ENCODE results near the gene NDC80. TPM values are rescaled to one million over a fixed set of nuclear protein-coding genes. Genes with fewer than 3 reads are reported as not detected.

NDC80 gene
- polyA plus RNA-seq, 1 donor from 2014 or later: 1.9 TPM

DNA sequence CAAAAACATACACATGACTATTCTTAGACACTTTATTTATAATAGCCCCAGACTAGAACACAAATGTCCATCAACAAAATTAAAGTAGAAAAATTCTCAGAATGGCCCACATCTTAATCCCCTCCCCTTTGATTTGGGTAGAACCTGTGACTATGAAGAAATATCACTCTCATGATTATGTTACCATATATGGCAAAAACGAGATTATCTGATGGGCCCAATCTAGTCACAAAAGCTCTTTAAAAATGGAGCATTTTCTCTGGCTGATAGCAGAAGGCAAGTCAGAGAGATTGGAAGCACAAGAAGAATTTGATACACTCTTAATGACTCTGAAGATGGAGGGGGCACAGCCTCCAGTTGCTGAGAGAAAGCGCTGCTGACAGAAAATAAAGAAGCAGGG, 39.6 kb upstream of the NDC80 start:
- no peaks in the 10 kb centered on the region for H3K27me3 ChIP-seq (ENCODE audit: insufficient read depth, low read depth, low read length)
- TF ChIP-seq, protein P1, sequence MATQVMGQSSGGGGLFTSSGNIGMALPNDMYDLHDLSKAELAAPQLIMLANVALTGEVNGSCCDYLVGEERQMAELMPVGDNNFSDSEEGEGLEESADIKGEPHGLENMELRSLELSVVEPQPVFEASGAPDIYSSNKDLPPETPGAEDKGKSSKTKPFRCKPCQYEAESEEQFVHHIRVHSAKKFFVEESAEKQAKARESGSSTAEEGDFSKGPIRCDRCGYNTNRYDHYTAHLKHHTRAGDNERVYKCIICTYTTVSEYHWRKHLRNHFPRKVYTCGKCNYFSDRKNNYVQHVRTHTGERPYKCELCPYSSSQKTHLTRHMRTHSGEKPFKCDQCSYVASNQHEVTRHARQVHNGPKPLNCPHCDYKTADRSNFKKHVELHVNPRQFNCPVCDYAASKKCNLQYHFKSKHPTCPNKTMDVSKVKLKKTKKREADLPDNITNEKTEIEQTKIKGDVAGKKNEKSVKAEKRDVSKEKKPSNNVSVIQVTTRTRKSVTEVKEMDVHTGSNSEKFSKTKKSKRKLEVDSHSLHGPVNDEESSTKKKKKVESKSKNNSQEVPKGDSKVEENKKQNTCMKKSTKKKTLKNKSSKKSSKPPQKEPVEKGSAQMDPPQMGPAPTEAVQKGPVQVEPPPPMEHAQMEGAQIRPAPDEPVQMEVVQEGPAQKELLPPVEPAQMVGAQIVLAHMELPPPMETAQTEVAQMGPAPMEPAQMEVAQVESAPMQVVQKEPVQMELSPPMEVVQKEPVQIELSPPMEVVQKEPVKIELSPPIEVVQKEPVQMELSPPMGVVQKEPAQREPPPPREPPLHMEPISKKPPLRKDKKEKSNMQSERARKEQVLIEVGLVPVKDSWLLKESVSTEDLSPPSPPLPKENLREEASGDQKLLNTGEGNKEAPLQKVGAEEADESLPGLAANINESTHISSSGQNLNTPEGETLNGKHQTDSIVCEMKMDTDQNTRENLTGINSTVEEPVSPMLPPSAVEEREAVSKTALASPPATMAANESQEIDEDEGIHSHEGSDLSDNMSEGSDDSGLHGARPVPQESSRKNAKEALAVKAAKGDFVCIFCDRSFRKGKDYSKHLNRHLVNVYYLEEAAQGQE (IDR thresholded peaks at IDR 0.05; ENCODE audit: borderline replicate concordance): no peak
- TF ChIP-seq EP300 (conservative IDR thresholded peaks at IDR 0.05; ENCODE audit: poor library complexity, severe bottlenecking): no peak
- no peak for TF ChIP-seq SMC3 (conservative IDR thresholded peaks at IDR 0.05; ENCODE audit: poor library complexity)
- no peaks in the 10 kb centered on the region for H3K36me3 ChIP-seq (ENCODE audit: insufficient read depth, low read length)
- no peaks in the 10 kb centered on the region for H3K79me2 ChIP-seq (replicated peaks; ENCODE audit: insufficient read depth, low read length)
- no peaks in the 10 kb centered on the region for H3K9me2 ChIP-seq (ENCODE audit: insufficient read depth, low read length)
- no peaks in the 10 kb centered on the region for H4K20me1 ChIP-seq (ENCODE audit: insufficient read depth)
- no peak overlapping the region for H2AFZ ChIP-seq (ENCODE audit: low read depth, low read length)
- H3K9me3 ChIP-seq (ENCODE audit: low read length): no peaks in the 10 kb centered on the region
- no peaks in the 10 kb centered on the region for H3F3A ChIP-seq (ENCODE audit: insufficient read depth, low read length, poor library complexity, severe bottlenecking)
- H3K9ac ChIP-seq (ENCODE audit: low read length): no peak overlapping the region
- no peak overlapping the region for H3K27ac ChIP-seq (ENCODE audit: low read length)
- H3K4me2 ChIP-seq (ENCODE audit: low read length): no peak overlapping the region
- H3K4me3 ChIP-seq (ENCODE audit: low read length): no peak overlapping the region

DNA sequence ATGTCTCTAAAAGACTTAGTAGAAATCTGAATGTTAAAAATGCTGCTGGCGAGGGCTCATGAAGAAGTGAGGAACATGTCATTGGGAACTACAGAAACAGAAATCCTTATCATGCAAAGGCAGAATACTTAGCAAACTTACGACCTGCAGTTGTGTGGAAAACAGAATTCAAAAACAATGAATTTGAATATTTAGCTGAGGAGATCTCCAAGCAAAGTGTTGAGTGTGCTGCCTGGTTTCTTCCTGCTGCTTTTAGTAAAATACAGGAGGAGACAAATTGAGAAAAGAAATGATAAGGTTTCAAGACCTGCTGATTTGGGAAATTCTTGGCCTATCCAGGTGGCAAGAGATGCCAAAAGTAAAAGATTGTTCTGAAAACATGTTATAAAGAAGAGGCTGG, 38.6 kb upstream of the NDC80 start:
- Histone ChIP-seq H3K4me3 (ENCODE audit: low read length) (no peak overlapping the region), H2AFZ (ENCODE audit: low read depth, low read length) (no peak overlapping the region), H3K9ac (ENCODE audit: low read length) (no peak overlapping the region), H3K27ac (ENCODE audit: low read length) (no peak overlapping the region), H3K27me3 (ENCODE audit: insufficient read depth, low read depth, low read length) (no peaks in the 10 kb centered on the region), H3K9me3 (ENCODE audit: low read length) (no peaks in the 10 kb centered on the region), H3K79me2 (replicated peaks; ENCODE audit: insufficient read depth, low read length) (no peaks in the 10 kb centered on the region), H3K36me3 (ENCODE audit: insufficient read depth, low read length) (no peaks in the 10 kb centered on the region), H3K9me2 (ENCODE audit: insufficient read depth, low read length) (no peaks in the 10 kb centered on the region), H3K4me2 (ENCODE audit: low read length) (no peak overlapping the region), H3F3A (ENCODE audit: insufficient read depth, low read length, poor library complexity, severe bottlenecking) (no peaks in the 10 kb centered on the region), H4K20me1 (ENCODE audit: insufficient read depth) (no peaks in the 10 kb centered on the region)
- TF ChIP-seq EP300 (conservative IDR thresholded peaks at IDR 0.05; ENCODE audit: poor library complexity, severe bottlenecking) (no peak), EZH2 (IDR thresholded peaks at IDR 0.05; ENCODE audit: borderline replicate concordance, insufficient read depth, low read length, poor library complexity, severe bottlenecking) (no peak), TAF1 (IDR thresholded peaks at IDR 0.05; ENCODE audit: low read depth) (no peak), SMC3 (conservative IDR thresholded peaks at IDR 0.05; ENCODE audit: poor library complexity) (no peak)
- TF ChIP-seq, protein P2, sequence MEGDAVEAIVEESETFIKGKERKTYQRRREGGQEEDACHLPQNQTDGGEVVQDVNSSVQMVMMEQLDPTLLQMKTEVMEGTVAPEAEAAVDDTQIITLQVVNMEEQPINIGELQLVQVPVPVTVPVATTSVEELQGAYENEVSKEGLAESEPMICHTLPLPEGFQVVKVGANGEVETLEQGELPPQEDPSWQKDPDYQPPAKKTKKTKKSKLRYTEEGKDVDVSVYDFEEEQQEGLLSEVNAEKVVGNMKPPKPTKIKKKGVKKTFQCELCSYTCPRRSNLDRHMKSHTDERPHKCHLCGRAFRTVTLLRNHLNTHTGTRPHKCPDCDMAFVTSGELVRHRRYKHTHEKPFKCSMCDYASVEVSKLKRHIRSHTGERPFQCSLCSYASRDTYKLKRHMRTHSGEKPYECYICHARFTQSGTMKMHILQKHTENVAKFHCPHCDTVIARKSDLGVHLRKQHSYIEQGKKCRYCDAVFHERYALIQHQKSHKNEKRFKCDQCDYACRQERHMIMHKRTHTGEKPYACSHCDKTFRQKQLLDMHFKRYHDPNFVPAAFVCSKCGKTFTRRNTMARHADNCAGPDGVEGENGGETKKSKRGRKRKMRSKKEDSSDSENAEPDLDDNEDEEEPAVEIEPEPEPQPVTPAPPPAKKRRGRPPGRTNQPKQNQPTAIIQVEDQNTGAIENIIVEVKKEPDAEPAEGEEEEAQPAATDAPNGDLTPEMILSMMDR (IDR thresholded peaks at IDR 0.05; ENCODE audit: poor library complexity, severe bottlenecking): no peak

DNA sequence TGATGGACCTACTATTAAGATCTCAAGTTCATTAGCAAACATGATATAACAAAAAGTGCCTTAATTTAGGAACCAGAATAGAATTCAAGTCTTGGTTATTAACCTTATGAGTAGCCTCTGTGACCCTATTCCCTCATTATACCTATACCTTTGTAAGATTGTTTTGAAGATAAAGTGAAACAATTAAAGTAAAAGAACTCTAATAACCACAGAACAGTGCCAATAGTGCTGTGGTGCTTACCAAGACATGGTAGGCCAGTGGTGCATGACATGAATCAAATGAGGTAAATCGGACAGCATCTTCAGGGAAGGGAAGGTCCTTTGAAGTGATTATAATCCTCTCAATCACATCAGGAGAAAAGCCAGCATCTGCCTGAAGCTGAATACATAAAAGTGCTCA, 36.5 kb upstream of the NDC80 start:
- TF ChIP-seq TAF1 (IDR thresholded peaks at IDR 0.05; ENCODE audit: low read depth): no peak
- TF ChIP-seq RAD21 (conservative IDR thresholded peaks at IDR 0.05): no peak
- TF ChIP-seq EZH2 (IDR thresholded peaks at IDR 0.05; ENCODE audit: borderline replicate concordance, insufficient read depth, low read length, poor library complexity, severe bottlenecking): no peak
- no peak for TF ChIP-seq SMC3 (conservative IDR thresholded peaks at IDR 0.05; ENCODE audit: poor library complexity)
- TF ChIP-seq EP300 (conservative IDR thresholded peaks at IDR 0.05; ENCODE audit: poor library complexity, severe bottlenecking): no peak
- TF ChIP-seq, protein P1 (IDR thresholded peaks at IDR 0.05; ENCODE audit: borderline replicate concordance): no peak
- no peak for TF ChIP-seq MXI1 (conservative IDR thresholded peaks at IDR 0.05; ENCODE audit: poor library complexity, severe bottlenecking)
- no peak for TF ChIP-seq POLR2AphosphoS5 (IDR thresholded peaks at IDR 0.05)
- TF ChIP-seq, protein P2 (IDR thresholded peaks at IDR 0.05; ENCODE audit: poor library complexity, severe bottlenecking): no peak

More for the DNA sequence above, 36.5 kb upstream of the NDC80 start:
- Histone ChIP-seq H3K9me3 (ENCODE audit: low read length) (no peaks in the 10 kb centered on the region), H3K27ac (ENCODE audit: low read length) (no peak overlapping the region), H3K36me3 (ENCODE audit: insufficient read depth, low read length) (no peaks in the 10 kb centered on the region), H3K9me2 (ENCODE audit: insufficient read depth, low read length) (no peaks in the 10 kb centered on the region), H2AFZ (ENCODE audit: low read depth, low read length) (no peak overlapping the region), H3K4me2 (ENCODE audit: low read length) (no peak overlapping the region), H3K79me2 (replicated peaks; ENCODE audit: insufficient read depth, low read length) (no peaks in the 10 kb centered on the region), H3K27me3 (ENCODE audit: insufficient read depth, low read depth, low read length) (no peaks in the 10 kb centered on the region), H3K9ac (ENCODE audit: low read length) (no peak overlapping the region), H3F3A (ENCODE audit: insufficient read depth, low read length, poor library complexity, severe bottlenecking) (no peaks in the 10 kb centered on the region), H3K4me3 (ENCODE audit: low read length) (no peak overlapping the region), H4K20me1 (ENCODE audit: insufficient read depth) (no peaks in the 10 kb centered on the region)
